ENCODE measurements around the gene ARRDC1.

The ARRDC1 gene

GRCh38 chr9:137613259-137613658 is 7.8 kb downstream of the ARRDC1 start:
- Histone ChIP-seq H3K36me3 (ENCODE audit: control insufficient read depth, insufficient read depth, low read length) (peaks cover 19% of the 10 kb centered on the region), H3K4me1 (ENCODE audit: control insufficient read depth, insufficient read depth, low read length) (peaks cover 2% of the 10 kb centered on the region; the same call in 1 of the 2 replicates), H3K27me3 (ENCODE audit: control insufficient read depth, insufficient read depth, low read length) (no peaks in the 10 kb centered on the region), H3K27ac (ENCODE audit: low read length) (no peak overlapping the region), H3K9me3 (ENCODE audit: control insufficient read depth, insufficient read depth, low read length) (no peaks in the 10 kb centered on the region), H3K4me3 (ENCODE audit: low read length) (no peak overlapping the region)
- WGBS (ENCODE audit: insufficient coverage, insufficient read length): no CpG with 5 or more reads among the region's 5 CpGs
- no peak for DNase-seq (ENCODE audit: low read depth, low spot score)

- DNase-seq (ENCODE audit: low read depth, low spot score): no peak
These were observed 8.4 kb downstream of the ARRDC1 start for GRCh38 chr9:137613738-137614523.

GRCh38 chr9:137614631-137615386 is 9.3 kb downstream of the ARRDC1 start:
- peaks cover 2% of the 10 kb centered on the region; the same call in 1 of the 2 replicates for H3K4me1 ChIP-seq (ENCODE audit: control insufficient read depth, insufficient read depth, low read length)
- DNase-seq (ENCODE audit: low read depth, low spot score): no peak
- no peaks in the 10 kb centered on the region for H3K9me3 ChIP-seq (ENCODE audit: control insufficient read depth, insufficient read depth, low read length)
- no peak overlapping the region for H3K27ac ChIP-seq (ENCODE audit: low read length)
- WGBS (ENCODE audit: insufficient coverage, insufficient read length): no CpG with 5 or more reads among the region's 25 CpGs
- H3K27me3 ChIP-seq (ENCODE audit: control insufficient read depth, insufficient read depth, low read length): no peaks in the 10 kb centered on the region
- peaks cover 19% of the 10 kb centered on the region for H3K36me3 ChIP-seq (ENCODE audit: control insufficient read depth, insufficient read depth, low read length)
- H3K4me3 ChIP-seq (ENCODE audit: low read length): no peak overlapping the region

More at GRCh38 chr9:137613738-137614523, 8.4 kb downstream of the ARRDC1 start:
- Histone ChIP-seq H3K4me1 (ENCODE audit: control insufficient read depth, insufficient read depth, low read length) (peaks cover 2% of the 10 kb centered on the region; the same call in 1 of the 2 replicates), H3K27me3 (ENCODE audit: control insufficient read depth, insufficient read depth, low read length) (no peaks in the 10 kb centered on the region), H3K9me3 (ENCODE audit: control insufficient read depth, insufficient read depth, low read length) (no peaks in the 10 kb centered on the region), H3K36me3 (ENCODE audit: control insufficient read depth, insufficient read depth, low read length) (peaks cover 19% of the 10 kb centered on the region), H3K27ac (ENCODE audit: low read length) (no peak overlapping the region), H3K4me3 (ENCODE audit: low read length) (no peak overlapping the region)
- no CpG with 5 or more reads among the region's 27 CpGs for WGBS (ENCODE audit: insufficient coverage, insufficient read length)

GRCh38 chr9:137615387-137615871 is 9.9 kb downstream of the ARRDC1 start:
- Histone ChIP-seq H3K4me1 (ENCODE audit: control insufficient read depth, insufficient read depth, low read length) (peaks cover 2% of the 10 kb centered on the region; the same call in 1 of the 2 replicates), H3K36me3 (ENCODE audit: control insufficient read depth, insufficient read depth, low read length) (peaks cover 19% of the 10 kb centered on the region), H3K27ac (ENCODE audit: low read length) (no peak overlapping the region), H3K9me3 (ENCODE audit: control insufficient read depth, insufficient read depth, low read length) (no peaks in the 10 kb centered on the region), H3K27me3 (ENCODE audit: control insufficient read depth, insufficient read depth, low read length) (no peaks in the 10 kb centered on the region), H3K4me3 (ENCODE audit: low read length) (no peak overlapping the region)
- no peak for DNase-seq (ENCODE audit: low read depth, low spot score)
- no CpG with 5 or more reads among the region's 19 CpGs for WGBS (ENCODE audit: insufficient coverage, insufficient read length)

GRCh38 chr9:137618105-137619067 is 12.9 kb downstream of the ARRDC1 start, which contains the start of gene EHMT1:
Gene EHMT1 (plus strand): TSS chr9:137619005. CDS start chr9:137619029, 24 bp downstream.
- H3K27ac ChIP-seq (ENCODE audit: low read length): no peak within 1 kb of the TSS
- H3K27me3 ChIP-seq (ENCODE audit: control insufficient read depth, insufficient read depth, low read length): no peaks in the 10 kb centered on the region
- H3K36me3 ChIP-seq (ENCODE audit: control insufficient read depth, insufficient read depth, low read length): peaks cover 21% of the 10 kb centered on the region
- H3K9me3 ChIP-seq (ENCODE audit: control insufficient read depth, insufficient read depth, low read length): no peaks in the 10 kb centered on the region
- H3K4me1 ChIP-seq (ENCODE audit: control insufficient read depth, insufficient read depth, low read length): peaks cover 2% of the 10 kb centered on the region; the same call in 1 of the 2 replicates
- no peak for DNase-seq (ENCODE audit: low read depth, low spot score)
- no CpG with 5 or more reads among the region's 94 CpGs for WGBS (ENCODE audit: insufficient coverage, insufficient read length)
- peak within 1 kb of the TSS; percentile 77 for H3K4me3 ChIP-seq (ENCODE audit: low read length)

- WGBS (ENCODE audit: insufficient coverage, insufficient read length): no CpG with 5 or more reads among the region's 58 CpGs
- Histone ChIP-seq H3K9me3 (ENCODE audit: control insufficient read depth, insufficient read depth, low read length) (no peaks in the 10 kb centered on the region), H3K27ac (ENCODE audit: low read length) (no peak overlapping the region), H3K4me1 (ENCODE audit: control insufficient read depth, insufficient read depth, low read length) (peaks cover 2% of the 10 kb centered on the region; the same call in 1 of the 2 replicates), H3K36me3 (ENCODE audit: control insufficient read depth, insufficient read depth, low read length) (peaks cover 17% of the 10 kb centered on the region), H3K4me3 (ENCODE audit: low read length) (peak overlapping the region; percentile 67), H3K27me3 (ENCODE audit: control insufficient read depth, insufficient read depth, low read length) (no peaks in the 10 kb centered on the region)
- no peak for DNase-seq (ENCODE audit: low read depth, low spot score)
These were observed 14.0 kb downstream of the ARRDC1 start for GRCh38 chr9:137619240-137620047.

GRCh38 chr9:137620048-137620405 is 14.5 kb downstream of the ARRDC1 start:
- no CpG with 5 or more reads among the region's 4 CpGs for WGBS (ENCODE audit: insufficient coverage, insufficient read length)
- H3K4me1 ChIP-seq (ENCODE audit: control insufficient read depth, insufficient read depth, low read length): peaks cover 2% of the 10 kb centered on the region; the same call in 1 of the 2 replicates
- H3K9me3 ChIP-seq (ENCODE audit: control insufficient read depth, insufficient read depth, low read length): no peaks in the 10 kb centered on the region
- peaks cover 13% of the 10 kb centered on the region for H3K36me3 ChIP-seq (ENCODE audit: control insufficient read depth, insufficient read depth, low read length)
- H3K4me3 ChIP-seq (ENCODE audit: low read length): no peak overlapping the region; the same call in 1 of the 2 replicates
- DNase-seq (ENCODE audit: low read depth, low spot score): no peak
- no peaks in the 10 kb centered on the region for H3K27me3 ChIP-seq (ENCODE audit: control insufficient read depth, insufficient read depth, low read length)
- no peak overlapping the region for H3K27ac ChIP-seq (ENCODE audit: low read length)

GRCh38 chr9:137620581-137620980 is 15.1 kb downstream of the ARRDC1 start:
- Histone ChIP-seq H3K4me3 (ENCODE audit: low read length) (no peak overlapping the region), H3K9me3 (ENCODE audit: control insufficient read depth, insufficient read depth, low read length) (no peaks in the 10 kb centered on the region), H3K27me3 (ENCODE audit: control insufficient read depth, insufficient read depth, low read length) (no peaks in the 10 kb centered on the region), H3K36me3 (ENCODE audit: control insufficient read depth, insufficient read depth, low read length) (peaks cover 7% of the 10 kb centered on the region), H3K27ac (ENCODE audit: low read length) (no peak overlapping the region), H3K4me1 (ENCODE audit: control insufficient read depth, insufficient read depth, low read length) (peaks cover 2% of the 10 kb centered on the region; the same call in 1 of the 2 replicates)
- WGBS (ENCODE audit: insufficient coverage, insufficient read length): no CpG with 5 or more reads among the region's 7 CpGs
- DNase-seq (ENCODE audit: low read depth, low spot score): no peak

- DNase-seq (ENCODE audit: low read depth, low spot score): no peak
- Histone ChIP-seq H3K4me3 (ENCODE audit: low read length) (no peak overlapping the region), H3K27ac (ENCODE audit: low read length) (no peak overlapping the region), H3K36me3 (ENCODE audit: control insufficient read depth, insufficient read depth, low read length) (peaks cover 5% of the 10 kb centered on the region; the same call in 1 of the 2 replicates), H3K27me3 (ENCODE audit: control insufficient read depth, insufficient read depth, low read length) (no peaks in the 10 kb centered on the region), H3K4me1 (ENCODE audit: control insufficient read depth, insufficient read depth, low read length) (peaks cover 2% of the 10 kb centered on the region; the same call in 1 of the 2 replicates), H3K9me3 (ENCODE audit: control insufficient read depth, insufficient read depth, low read length) (no peaks in the 10 kb centered on the region)
- no CpG with 5 or more reads among the region's 6 CpGs for WGBS (ENCODE audit: insufficient coverage, insufficient read length)
These were observed 15.8 kb downstream of the ARRDC1 start for GRCh38 chr9:137621131-137621757.
